Fibroblast of pulmonary artery (primary cell): ENCODE results near the gene GLS.

Experiments used
- DNase-seq: peaks from one replicate; pipeline ENCODE4 v3.0.0-alpha.2; 2010; ENCODE audit warnings: low read depth
- H3K4me3 ChIP-seq: replicated peaks from 2 replicates; pipeline ENCODE4 v1.5.1; 2011; ENCODE audit warnings: low read depth, mild to moderate bottlenecking, control low read depth, low read length, moderate library complexity
- TF ChIP-seq, protein P1 (sequence below): IDR thresholded peaks from 2 replicates; pipeline ENCODE4 v1.5.1; 2011; ENCODE audit warnings: mild to moderate bottlenecking, control low read depth, low read length, inconsistent platforms; ENCODE audit errors: missing control alignments

The GLS gene

DNA sequence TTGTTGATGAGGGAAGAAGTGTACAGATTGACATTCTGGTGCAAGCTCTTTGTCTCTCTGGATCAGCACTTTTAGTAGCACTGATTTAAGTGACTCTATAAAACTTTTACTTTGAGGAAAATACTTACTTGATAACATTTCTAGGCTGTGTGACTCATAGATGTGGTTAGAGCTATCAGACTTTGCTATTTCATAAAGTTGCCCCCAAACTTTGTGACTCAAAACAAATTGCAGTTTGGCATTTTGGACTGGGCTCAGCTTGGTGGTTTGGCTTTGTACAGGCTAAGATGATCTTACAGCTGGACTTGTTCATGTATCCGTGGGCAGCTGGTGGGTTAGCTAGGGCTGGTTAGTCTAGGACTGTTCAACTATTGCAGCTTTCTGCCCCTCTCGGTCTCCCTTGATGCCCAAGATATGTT, 42.1 kb upstream of the GLS start:
- H3K4me3 ChIP-seq = no peak overlapping the region
- TF ChIP-seq, protein P1, sequence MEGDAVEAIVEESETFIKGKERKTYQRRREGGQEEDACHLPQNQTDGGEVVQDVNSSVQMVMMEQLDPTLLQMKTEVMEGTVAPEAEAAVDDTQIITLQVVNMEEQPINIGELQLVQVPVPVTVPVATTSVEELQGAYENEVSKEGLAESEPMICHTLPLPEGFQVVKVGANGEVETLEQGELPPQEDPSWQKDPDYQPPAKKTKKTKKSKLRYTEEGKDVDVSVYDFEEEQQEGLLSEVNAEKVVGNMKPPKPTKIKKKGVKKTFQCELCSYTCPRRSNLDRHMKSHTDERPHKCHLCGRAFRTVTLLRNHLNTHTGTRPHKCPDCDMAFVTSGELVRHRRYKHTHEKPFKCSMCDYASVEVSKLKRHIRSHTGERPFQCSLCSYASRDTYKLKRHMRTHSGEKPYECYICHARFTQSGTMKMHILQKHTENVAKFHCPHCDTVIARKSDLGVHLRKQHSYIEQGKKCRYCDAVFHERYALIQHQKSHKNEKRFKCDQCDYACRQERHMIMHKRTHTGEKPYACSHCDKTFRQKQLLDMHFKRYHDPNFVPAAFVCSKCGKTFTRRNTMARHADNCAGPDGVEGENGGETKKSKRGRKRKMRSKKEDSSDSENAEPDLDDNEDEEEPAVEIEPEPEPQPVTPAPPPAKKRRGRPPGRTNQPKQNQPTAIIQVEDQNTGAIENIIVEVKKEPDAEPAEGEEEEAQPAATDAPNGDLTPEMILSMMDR = no peak
- DNase-seq = peak; percentile 67

- H3K4me3 ChIP-seq = no peak overlapping the region
- no peak for DNase-seq
- TF ChIP-seq, protein P1 = no peak
Observed at GRCh38 chr2:190840569-190841172, 40.0 kb upstream of the GLS start.

GRCh38 chr2:190841707-190842505, 38.7 kb upstream of the GLS start:
- DNase-seq = no peak
- H3K4me3 ChIP-seq = no peak overlapping the region
- TF ChIP-seq, protein P1 = no peak

DNA sequence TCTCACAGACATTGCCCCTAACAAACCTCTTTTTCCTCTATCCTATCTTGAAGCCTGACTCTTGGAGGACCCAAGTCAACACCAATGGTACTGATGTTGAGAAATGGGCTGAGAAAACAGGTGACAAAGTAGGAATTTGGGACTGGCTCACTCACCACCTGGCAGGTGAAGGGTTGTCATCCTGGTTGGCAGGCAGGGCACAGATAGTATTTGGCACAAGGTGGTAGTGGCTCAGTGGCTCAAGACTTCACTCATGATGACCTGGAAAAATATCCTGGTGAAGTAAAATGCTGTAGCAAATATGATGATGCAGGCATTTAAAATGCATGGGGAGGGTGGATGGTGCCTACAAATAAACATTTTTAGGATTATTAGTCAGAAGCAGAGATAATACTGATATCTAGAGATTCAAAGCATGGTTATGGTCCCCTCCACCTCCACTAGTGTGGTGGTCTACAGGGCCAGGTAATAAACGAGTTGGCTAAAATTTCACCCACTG, 38.0 kb upstream of the GLS start:
- TF ChIP-seq, protein P1 = no peak
- H3K4me3 ChIP-seq = no peak overlapping the region
- no peak for DNase-seq

- TF ChIP-seq, protein P1 = no peak
- no peak overlapping the region for H3K4me3 ChIP-seq
- no peak for DNase-seq
Observed at GRCh38 chr2:190843890-190844699, 36.5 kb upstream of the GLS start.

DNA sequence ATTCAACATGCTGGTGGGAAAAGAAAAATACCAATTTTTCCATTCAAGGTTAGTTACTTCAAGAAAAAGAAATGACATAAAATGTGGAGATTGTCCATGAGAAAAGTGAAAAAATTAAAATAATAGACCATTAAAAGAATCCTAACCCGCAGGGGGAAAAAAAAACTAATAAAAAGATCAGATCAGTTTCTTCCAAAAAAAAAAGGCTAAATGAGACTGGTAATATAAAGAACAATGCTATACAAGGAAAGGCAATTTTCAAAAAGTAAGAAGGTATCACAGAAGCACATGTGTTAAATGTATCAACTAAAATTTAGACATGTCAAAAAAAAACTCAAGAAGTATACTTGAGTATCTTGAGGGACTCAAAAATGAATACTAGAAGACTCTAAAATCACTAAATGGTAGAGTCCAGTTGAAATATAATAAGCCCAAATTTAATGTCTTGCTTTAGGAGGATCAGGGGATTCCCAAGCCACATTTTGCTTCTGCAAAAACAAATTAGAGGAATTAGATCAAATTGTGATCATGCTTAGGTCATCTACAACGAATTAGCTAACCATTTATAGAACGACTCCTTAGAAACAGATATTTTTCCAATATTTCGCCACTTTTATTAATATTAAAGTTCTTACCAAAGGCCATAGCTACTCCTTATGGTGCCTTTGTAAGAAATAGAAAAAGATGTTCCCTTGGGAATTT, 35.8 kb upstream of the GLS start:
- TF ChIP-seq, protein P1 = no peak
- DNase-seq = no peak
- H3K4me3 ChIP-seq = no peak overlapping the region
